T-helper 9 cell (primary cell): ENCODE results near the gene NLRP5.
"Not testable (repeated sequence)": the region's sequence is repeated elsewhere in the genome, so short reads cannot be mapped to it uniquely, and the experiment has no call there.

Source experiments
- DNase-seq: peaks from one replicate; pipeline ENCODE4 v3.0.0-alpha.2; 2020
- total RNA-seq, 2 donors: gene quantifications; one replicate each; lab custom pipeline; 2026; lab: John Stamatoyannopoulos, UW

The NLRP5 gene
- total RNA-seq, result 0 reads per million in 2 donors

GRCh38 chr19:55986487-55986886 is at the start of gene NLRP5:
Gene NLRP5, plus strand, starts transcription at chr19:55986775.
- no peak for DNase-seq

DNA sequence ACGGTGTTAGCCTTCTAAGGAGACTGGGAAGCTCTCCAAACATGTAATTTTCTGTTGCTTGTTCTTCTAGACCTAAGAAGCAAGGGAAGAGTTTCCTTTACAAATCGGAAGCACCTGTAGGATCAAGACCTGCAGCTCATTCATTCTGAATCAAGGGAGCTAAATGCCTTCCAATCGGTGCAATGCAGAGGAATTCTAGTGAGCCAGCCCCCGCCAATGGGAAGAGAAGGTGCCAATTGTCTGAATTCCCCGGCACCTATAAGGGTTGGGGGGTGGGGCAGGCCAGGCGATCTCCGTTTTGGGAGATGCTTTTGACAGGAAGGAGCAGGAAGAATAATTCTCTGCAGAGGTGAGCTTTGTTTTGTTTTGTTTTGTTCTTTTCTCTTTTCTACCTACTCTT is 47.4 kb upstream of the NLRP5 start:
- no peak for DNase-seq

- DNase-seq, result no peak
Observed at GRCh38 chr19:55940306-55940705, 46.3 kb upstream of the NLRP5 start.

GRCh38 chr19:55947532-55947931 is 39.0 kb upstream of the NLRP5 start, which contains the start of gene NLRP8:
Gene NLRP8, plus strand, starts transcription at chr19:55947832.
- no peak for DNase-seq

DNA sequence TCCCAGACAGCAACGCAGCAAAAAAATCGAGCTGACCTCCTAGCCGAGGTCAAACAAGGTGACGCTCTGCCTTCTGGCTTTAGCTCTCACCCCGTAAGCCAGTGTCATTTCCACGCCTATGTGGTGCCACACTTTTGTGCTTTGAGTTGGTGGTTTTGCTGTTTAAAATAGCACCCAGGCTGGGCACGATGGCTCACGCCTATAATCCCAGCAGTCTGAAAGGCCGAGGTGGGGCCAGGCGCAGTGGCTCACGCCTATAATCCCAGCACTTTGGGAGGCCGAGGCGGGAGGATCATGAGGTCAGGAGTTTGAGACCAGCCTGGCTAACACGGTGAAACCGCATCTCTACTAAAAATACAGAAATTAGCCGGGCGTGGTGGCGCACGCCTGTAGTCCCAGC is 36.0 kb upstream of the NLRP5 start:
- DNase-seq, result not testable (repeated sequence)

DNA sequence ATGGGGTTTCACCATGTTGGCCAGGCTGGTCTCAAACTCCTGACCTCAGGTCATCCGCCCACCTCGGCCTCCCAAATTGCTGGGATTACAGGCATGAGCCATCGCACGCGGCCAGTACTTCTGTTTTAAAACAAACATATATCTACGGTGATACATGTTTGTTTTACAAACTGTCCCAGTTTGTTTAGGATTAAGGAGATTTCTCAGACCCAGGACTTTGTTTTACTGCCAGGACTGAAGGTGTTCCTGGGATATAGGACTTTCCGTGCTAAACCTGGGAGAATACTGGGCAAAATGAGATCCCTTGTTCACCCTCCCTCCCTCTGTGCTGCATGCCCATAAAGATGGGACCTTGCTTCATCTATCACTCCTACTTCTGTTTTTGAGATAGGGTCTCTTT is 30.1 kb upstream of the NLRP5 start:
- DNase-seq, result no peak

- no peak for DNase-seq
Observed at GRCh38 chr19:55958356-55958755, 28.2 kb upstream of the NLRP5 start.

DNA sequence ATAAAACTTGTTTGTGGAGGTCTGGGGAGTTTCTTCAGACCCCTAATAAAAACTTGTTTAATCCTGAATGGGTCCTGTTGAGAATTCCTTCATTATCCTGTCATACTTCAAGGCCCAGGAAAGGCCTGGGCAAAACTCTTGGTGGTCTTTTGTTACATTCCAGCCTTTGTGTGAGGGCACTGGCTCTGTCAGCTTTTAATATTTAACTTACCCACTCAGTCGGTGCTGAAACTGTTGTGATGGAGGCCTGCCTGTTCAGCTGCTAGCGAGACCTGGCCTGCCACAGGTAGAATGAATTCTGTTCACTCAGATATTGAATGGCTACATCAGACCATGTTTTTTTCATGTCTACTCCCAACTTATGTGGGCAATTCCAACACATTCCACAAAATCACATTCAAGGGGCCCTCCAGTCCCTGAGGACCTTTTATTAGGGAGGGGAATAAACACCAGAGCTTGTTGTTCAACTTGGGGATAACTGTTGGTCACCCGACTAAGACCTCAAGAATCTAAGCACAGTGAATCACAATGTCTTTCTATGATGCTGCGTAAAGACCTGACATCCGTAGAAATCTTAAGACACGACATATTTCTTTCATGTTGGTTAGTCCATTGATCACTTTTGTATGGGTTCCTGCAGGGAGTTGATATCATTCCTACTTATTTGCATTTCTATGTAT is 26.4 kb upstream of the NLRP5 start:
- no peak for DNase-seq

DNA sequence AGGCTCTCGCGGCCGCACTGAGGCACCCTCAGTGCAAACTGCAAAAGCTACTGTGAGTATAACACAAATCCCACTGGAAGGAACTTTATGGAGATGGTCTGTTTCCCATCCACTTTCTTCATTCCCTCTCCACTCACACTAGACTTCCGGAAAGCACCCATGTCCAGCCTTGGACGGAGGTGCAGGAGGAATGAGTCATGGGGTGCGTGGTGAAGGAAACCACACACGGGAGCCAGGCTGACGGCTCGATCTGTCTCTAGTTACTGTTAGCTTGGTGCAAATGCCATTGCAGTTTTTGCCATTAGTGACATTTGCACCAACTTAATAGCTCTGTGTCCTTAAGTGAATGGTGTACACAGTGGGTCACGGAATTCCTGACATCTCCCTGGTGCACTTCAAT is 24.4 kb upstream of the NLRP5 start:
- no peak for DNase-seq

- no peak for DNase-seq
Observed at GRCh38 chr19:55973982-55974381, 12.6 kb upstream of the NLRP5 start.

- DNase-seq, result no peak
Observed at GRCh38 chr19:55980415-55980814, 6.2 kb upstream of the NLRP5 start.

DNA sequence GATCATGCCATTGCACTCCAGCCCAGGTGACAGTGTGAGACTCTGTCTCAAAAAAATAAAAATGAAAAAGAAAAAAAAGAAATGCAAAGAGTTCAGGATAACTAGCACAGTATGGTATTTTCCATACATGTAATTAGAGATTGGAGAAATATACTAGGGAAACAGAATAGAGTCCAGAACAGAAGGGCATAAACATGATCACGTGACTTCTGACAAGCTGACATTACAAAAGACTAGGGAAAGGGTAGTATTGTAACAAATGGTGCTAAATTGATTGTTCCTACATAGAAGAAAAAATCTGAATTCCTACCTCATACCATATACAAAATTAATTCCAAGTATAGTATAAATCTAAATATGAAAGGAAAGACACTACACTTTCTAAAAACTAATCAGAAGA is 1.3 kb upstream of the NLRP5 start:
- no peak for DNase-seq

- DNase-seq, result no peak
Observed at GRCh38 chr19:55990831-55991230, 4.3 kb downstream of the NLRP5 start.

DNA sequence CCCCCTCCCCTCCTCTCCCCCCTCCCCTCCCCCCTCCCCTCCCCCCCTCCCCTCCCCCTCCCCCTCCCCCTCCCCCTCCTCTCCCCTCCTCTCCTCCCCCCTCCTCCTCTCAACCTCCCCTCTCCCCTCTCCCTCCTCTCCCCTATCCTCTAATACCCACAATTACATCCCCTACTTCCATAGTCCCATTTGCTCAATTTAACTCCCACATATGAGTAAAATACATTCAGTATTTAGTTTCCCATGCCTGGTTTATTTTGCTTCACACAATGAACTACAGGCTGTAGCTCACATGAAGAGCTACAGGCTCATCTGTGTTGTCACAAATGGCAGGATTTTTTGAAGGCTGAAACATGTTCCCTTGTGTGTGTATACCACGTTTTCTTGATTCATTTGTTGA is 6.9 kb downstream of the NLRP5 start:
- no peak for DNase-seq

DNA sequence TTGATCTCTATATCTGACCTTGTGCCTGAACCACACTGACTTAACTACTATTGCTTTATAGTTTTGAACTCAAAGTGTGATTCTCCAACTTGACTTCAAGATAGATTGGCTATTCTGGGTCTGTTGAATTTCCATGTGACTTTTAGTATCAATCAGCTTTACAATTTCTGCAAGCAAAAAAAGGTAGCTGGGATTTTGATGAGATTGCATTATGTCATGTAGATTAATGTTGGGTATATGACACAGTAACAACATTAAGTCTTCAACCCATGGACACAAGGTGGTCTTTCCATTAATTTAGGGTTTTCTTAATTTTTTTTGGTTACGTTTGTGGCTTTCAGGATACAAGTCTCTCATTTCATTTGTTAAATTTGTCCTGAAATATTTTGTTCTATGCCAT is 28.2 kb downstream of the NLRP5 start:
- no peak for DNase-seq

- DNase-seq, result no peak
Observed at GRCh38 chr19:56015756-56016155, 29.2 kb downstream of the NLRP5 start.

GRCh38 chr19:56019325-56019724 is 32.8 kb downstream of the NLRP5 start:
- DNase-seq, result not testable (repeated sequence)

- not testable (repeated sequence) for DNase-seq
Observed at GRCh38 chr19:56020355-56020975, 33.9 kb downstream of the NLRP5 start.

- no peak for DNase-seq
Observed at GRCh38 chr19:56026769-56027168, 40.2 kb downstream of the NLRP5 start.

- no peak for DNase-seq
Observed at GRCh38 chr19:56053596-56053995, 67.0 kb downstream of the NLRP5 start.

DNA sequence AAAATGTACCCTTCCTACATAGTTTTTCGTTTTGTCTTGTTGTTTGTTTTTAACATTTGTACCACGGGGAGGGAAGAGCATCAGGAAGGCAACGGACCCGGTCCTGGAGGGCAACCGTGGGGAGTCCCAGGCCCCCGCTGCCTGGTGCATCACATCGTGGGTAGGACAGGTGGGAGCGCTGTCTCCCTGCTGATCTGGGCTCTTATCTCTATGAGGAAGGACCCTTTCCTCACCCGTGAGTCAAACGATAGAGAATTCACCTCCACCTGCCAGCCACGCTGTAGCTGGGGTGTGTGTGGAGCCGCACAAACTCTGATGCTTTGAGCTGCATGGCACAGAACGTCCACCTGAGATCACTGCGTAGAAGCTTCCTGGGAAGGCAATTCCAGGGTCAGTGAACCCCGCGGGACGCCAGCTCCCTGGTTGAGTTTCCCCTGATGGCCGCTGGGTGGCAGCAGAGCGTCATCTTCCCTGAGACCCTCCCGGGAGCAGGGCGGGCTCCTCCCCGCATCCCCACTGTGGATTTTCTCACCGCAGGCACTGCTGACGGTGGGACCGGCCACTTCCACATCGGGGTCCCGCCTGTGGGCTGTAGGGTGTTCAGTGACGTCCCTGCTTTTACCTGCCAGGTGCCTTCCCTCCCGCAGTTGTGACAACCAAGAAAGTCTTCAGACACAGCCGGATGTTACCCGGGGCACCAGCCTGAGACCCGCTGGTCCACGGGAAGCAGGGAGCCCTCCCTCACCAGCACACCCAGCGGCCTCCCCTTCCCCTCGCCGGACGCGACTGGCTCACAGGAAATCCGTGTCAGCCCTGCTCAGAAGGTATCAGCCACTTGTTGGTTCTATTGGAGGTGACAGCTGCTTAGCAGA is 79.8 kb downstream of the NLRP5 start:
- peak; percentile 58 for DNase-seq

- no peak for DNase-seq
Observed at GRCh38 chr19:56069642-56070041, 83.1 kb downstream of the NLRP5 start.

- no peak for DNase-seq
Observed at GRCh38 chr19:56071151-56071550, 84.6 kb downstream of the NLRP5 start.

DNA sequence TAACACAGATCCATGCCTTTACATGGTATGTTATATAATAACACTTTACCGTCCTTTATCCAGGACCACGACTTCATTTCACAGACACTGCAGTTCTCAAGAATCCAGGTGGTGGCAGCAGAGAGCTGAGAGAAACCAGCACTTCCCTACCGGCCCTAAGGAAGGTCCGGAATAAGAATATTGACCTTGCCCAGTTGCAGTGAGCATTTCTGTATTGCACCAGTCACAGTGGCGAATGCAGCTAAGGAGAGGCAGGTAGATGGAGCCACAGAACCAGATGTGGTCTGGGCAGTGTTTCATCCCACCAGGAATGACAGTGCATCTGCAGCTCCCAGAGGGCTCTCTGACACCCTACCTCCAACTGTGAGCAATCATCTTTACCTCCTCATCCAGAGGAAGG is 89.9 kb downstream of the NLRP5 start:
- DNase-seq, result peak; percentile 30
